Measurements from ENCODE around the gene SIGLEC1. TPM values are rescaled to one million over a fixed set of nuclear protein-coding genes. Genes with fewer than 3 reads are reported as not detected.

Gene SIGLEC1
- total and polyA plus RNA-seq, 2 of the 8 experiments (the other 6 are each of a cell fraction or from before 2014, with no cell fraction given) = 0.02 TPM; not detected in 1

DNA sequence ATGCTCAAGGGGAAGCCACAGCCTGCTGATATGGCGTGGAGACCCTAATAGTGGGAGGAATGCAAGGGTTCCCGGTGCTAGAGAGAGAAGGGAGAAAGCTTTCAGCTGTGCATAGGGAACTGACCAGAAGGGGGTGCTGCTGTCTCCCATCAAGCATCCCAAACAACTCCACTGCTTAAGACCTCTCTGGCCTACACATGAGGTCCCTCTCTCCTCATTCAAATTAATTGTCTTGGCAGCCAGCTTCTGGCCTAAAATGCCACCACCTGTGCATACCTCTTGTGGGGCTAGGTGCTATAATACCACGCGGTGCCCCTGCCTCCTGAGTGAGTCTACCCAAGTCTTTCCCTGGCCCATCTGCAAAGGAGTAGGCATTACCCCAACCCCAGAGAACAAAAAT lies 40.7 kb upstream of the SIGLEC1 start:
- Histone ChIP-seq H2BK5ac (ENCODE audit: low read depth, low read length) (no peak overlapping the region), H3K79me2 (ENCODE audit: control insufficient read depth in 1 of 2, insufficient read depth in 2 of 2, low read length in 2 of 2) (no peaks in the 10 kb centered on the region), H4K8ac (ENCODE audit: extremely low read depth, insufficient read depth, low read length) (no peak overlapping the region), H3K9me3 (ENCODE audit: insufficient read depth in 2 of 2, low read depth in 1 of 2, low read length in 1 of 2) (no peaks in the 10 kb centered on the region), H3K23me2 (ENCODE audit: low read depth, low read length) (peaks cover 19% of the 10 kb centered on the region), H3K4me2 (ENCODE audit: insufficient read depth in 1 of 2, low read depth in 2 of 2, low read length in 2 of 2) (no peak overlapping the region; a peak in 1 of 4 replicates), H4K5ac (ENCODE audit: insufficient read length, low read depth, low read length) (no peak overlapping the region), H4K20me1 (replicated peaks in 1 of 2; ENCODE audit: control insufficient read depth in 1 of 2, insufficient read depth in 2 of 2, low read length in 2 of 2) (peaks cover 6 to 27% of the 10 kb centered on the region in 2 experiments), H3K14ac (ENCODE audit: insufficient read length) (no peak overlapping the region), H2BK15ac (ENCODE audit: low read length) (no peak overlapping the region; the same call in 1 of the 2 replicates), H4K91ac (replicated peaks; ENCODE audit: insufficient read length, low read length) (no peak overlapping the region), H3K18ac (ENCODE audit: extremely low read depth, low read length) (no peak overlapping the region), H2AK5ac (ENCODE audit: low read depth, low read length) (no peak overlapping the region), H3K27me3 (replicated peaks in 1 of 4; ENCODE audit: control insufficient read depth in 3 of 4, extremely low read depth in 1 of 4, insufficient read depth in 3 of 4, low read length in 3 of 4) (peaks cover 4 to 22% (median 17%) of the 10 kb centered on the region in 4 experiments), H3K27ac (ENCODE audit: low read depth, low read length) (no peak overlapping the region), H2BK12ac (ENCODE audit: low read depth, low read length) (no peak overlapping the region), H3K23ac (ENCODE audit: insufficient read length) (no peak overlapping the region), H3K4me1 (replicated peaks in 1 of 4; ENCODE audit: control insufficient read depth in 3 of 4, insufficient read depth in 4 of 4, low read length in 3 of 4) (peaks cover 0 to 17% (median 4%) of the 10 kb centered on the region in 4 experiments; a peak in 5 of 7 replicates), H2AFZ (ENCODE audit: low read length) (no peak overlapping the region), H3K9ac (replicated peaks in 1 of 4; ENCODE audit: extremely low read depth in 1 of 4, low read depth in 3 of 4, low read length in 3 of 4) (no peak overlapping the region), H3K4me3 (ENCODE audit: extremely low read depth in 1 of 4, insufficient read depth in 2 of 4, low read depth in 3 of 4, low read length in 4 of 4) (no peak overlapping the region), H3K79me1 (ENCODE audit: low read depth, low read length) (no peaks in the 10 kb centered on the region; the same call in 1 of the 2 replicates), H3K4ac (replicated peaks; ENCODE audit: insufficient read length, low read depth, low read length) (no peak overlapping the region), H3K56ac (replicated peaks; ENCODE audit: insufficient read length, low read depth, low read length) (no peak overlapping the region), H3K36me3 (ENCODE audit: control insufficient read depth in 2 of 4, insufficient read depth in 4 of 4, low read length in 3 of 4) (peaks cover 0 to 4% (median under 1%) of the 10 kb centered on the region in 4 experiments; a peak in 5 of 8 replicates), H2BK20ac (ENCODE audit: low read length) (no peak overlapping the region), H2BK120ac (replicated peaks; ENCODE audit: low read depth, low read length) (no peak overlapping the region)
- ChIA-PET POLR2A (ENCODE audit: partially characterized antibody) (interaction anchor here (0.6 to 5.9 kb wide), 7 partner anchors 9 to 75 kb away, joined by 3 to 46 read pairs (median 3); partner anchors contain the start of gene ADISSP), CTCF (ENCODE audit: partially characterized antibody) (interaction anchor here (0.6 to 18.6 kb wide), 21 partner anchors 10 to 452 kb away, joined by 3 to 308 read pairs (median 4); partner anchors contain the start of genes ADISSP, AP5S1, HSPA12B and SIGLEC1)
- 46% methylated on average over 4 of the region's 4 CpGs; no CpG with 5 or more reads in 1 of the 2 experiments for WGBS, 2 experiments (ENCODE audit: extremely low coverage in 1 of 2, insufficient coverage in 1 of 2, insufficient read length in 1 of 2, insufficient replicate concordance in 2 of 2, low coverage in 1 of 2, low lambda C conversion rate in 2 of 2, missing lambda C conversion rate in 1 of 2)
- DNase-seq (ENCODE audit: low read depth in 1 of 2, low spot score in 2 of 2) = peak in 1 of 2 experiments; percentile 84
- peak; percentile 48 for FAIRE-seq
- TF ChIP-seq MAFK (IDR thresholded peaks at IDR 0.05; ENCODE audit: low read depth, low read length) (no peak), EP300 (IDR thresholded peaks at IDR 0.05; ENCODE audit: borderline replicate concordance in 1 of 2, low read depth in 2 of 2, low read length in 2 of 2) (no peak), NRF1 (IDR thresholded peaks at IDR 0.05; ENCODE audit: low read depth, low read length) (no peak), CTBP2 (IDR thresholded peaks at IDR 0.05; ENCODE audit: borderline replicate concordance, insufficient read depth, insufficient read length, low read length) (no peak), EZH2 (IDR thresholded peaks at IDR 0.05; ENCODE audit: low read depth, low read length, severe bottlenecking) (no peak), CREB1 (IDR thresholded peaks at IDR 0.05) (peak; percentile 51), RAD21 (IDR thresholded peaks at IDR 0.05 in 1 of 2, conservative IDR thresholded peaks at IDR 0.05 in 1 of 2; ENCODE audit: low read depth in 2 of 2, low read length in 2 of 2) (peak; percentile 69 to 75), JUN (IDR thresholded peaks at IDR 0.05; ENCODE audit: low read depth, low read length) (no peak), BCL11A (IDR thresholded peaks at IDR 0.05; ENCODE audit: low read depth in 2 of 2, low read length in 2 of 2) (no peak), POU5F1 (IDR thresholded peaks at IDR 0.05; ENCODE audit: low read depth, low read length) (no peak), POLR2AphosphoS5 (IDR thresholded peaks at IDR 0.05; ENCODE audit: low read depth, low read length) (no peak), SRF (IDR thresholded peaks at IDR 0.05; ENCODE audit: low read depth, low read length) (no peak), YY1 (IDR thresholded peaks at IDR 0.05; ENCODE audit: low read depth, low read length) (0 out of 2 replicates have a peak, but pooled peaks have one; percentile 24)

All from H1 (cell line).